Adipocyte (in vitro differentiated cells): ENCODE results near the gene RAB20.
A peak's percentile ranks its signal among the peaks of the same experiment; 100 is the strongest.

Experiments
- DNase-seq: peaks from one replicate; pipeline ENCODE4 v3.0.0-alpha.2; 2015; ENCODE audit warnings: low read depth
- H3K27me3 ChIP-seq: replicated peaks from 2 replicates; pipeline ENCODE4 v1.7.0; 2013; ENCODE audit warnings: mild to moderate bottlenecking, low read length, moderate library complexity; ENCODE audit not compliant: control insufficient read depth, insufficient read depth
- H3K36me3 ChIP-seq: 2 replicates; pipeline ENCODE4 v1.7.0; 2013; ENCODE audit warnings: low read length, mild to moderate bottlenecking, moderate library complexity; ENCODE audit not compliant: control insufficient read depth, insufficient read depth, severe bottlenecking
- H3K4me1 ChIP-seq: 2 replicates; pipeline ENCODE4 v1.7.0; 2013; ENCODE audit warnings: mild to moderate bottlenecking, low read length, moderate library complexity; ENCODE audit not compliant: control insufficient read depth, insufficient read depth
- H3K4me3 ChIP-seq: 2 replicates; pipeline ENCODE4 v1.7.0; 2013; ENCODE audit warnings: mild to moderate bottlenecking, low read length, moderate library complexity
- H3K9ac ChIP-seq: 2 replicates; pipeline ENCODE4 v1.7.0; 2013; ENCODE audit warnings: mild to moderate bottlenecking, low read length, moderate library complexity
- H3K9me3 ChIP-seq: 2 replicates; pipeline ENCODE4 v1.7.0; 2013; ENCODE audit warnings: mild to moderate bottlenecking, low read length, moderate library complexity; ENCODE audit not compliant: control insufficient read depth

The RAB20 gene

DNA sequence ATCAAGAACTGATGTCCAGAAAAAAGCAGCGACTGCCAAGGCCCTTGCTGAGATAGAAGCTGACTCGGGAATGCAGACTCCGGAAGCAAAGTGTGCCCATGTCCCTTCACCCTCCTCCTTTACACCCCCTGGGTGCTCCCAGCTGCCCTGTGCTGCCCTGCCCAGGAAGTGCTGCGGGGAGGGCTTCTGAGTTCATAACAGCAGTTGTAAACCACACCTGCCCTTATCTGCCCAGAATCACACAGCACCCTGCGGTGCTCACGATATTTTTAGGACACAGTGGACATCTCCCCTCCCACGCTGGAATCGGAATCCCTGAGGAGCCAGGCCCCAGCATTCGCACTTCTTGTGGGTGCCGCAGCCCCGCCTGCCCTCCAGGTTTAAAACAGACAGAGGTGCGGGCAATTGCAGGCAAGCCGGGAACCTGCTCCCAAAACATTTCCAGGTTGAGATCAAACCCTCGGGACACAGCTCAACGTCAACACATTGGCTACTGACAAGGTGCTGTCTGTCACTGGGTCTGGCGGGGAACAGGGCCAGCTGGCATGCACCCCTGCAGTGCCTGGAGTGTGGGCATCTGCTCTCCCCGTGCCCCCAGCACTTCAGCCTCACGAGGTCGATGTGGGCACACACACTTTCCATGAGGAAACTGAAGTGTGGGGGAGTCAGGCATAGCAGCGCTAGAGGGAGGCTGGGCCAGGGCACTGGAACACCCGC, 36.8 kb downstream of the RAB20 start:
- Histone ChIP-seq H3K4me1 (peaks cover 53% of the 10 kb centered on the region), H3K27me3 (no peaks in the 10 kb centered on the region), H3K9me3 (no peaks in the 10 kb centered on the region), H3K9ac (no peak overlapping the region), H3K36me3 (peaks cover 13% of the 10 kb centered on the region), H3K4me3 (no peak overlapping the region)
- DNase-seq = no peak

DNA sequence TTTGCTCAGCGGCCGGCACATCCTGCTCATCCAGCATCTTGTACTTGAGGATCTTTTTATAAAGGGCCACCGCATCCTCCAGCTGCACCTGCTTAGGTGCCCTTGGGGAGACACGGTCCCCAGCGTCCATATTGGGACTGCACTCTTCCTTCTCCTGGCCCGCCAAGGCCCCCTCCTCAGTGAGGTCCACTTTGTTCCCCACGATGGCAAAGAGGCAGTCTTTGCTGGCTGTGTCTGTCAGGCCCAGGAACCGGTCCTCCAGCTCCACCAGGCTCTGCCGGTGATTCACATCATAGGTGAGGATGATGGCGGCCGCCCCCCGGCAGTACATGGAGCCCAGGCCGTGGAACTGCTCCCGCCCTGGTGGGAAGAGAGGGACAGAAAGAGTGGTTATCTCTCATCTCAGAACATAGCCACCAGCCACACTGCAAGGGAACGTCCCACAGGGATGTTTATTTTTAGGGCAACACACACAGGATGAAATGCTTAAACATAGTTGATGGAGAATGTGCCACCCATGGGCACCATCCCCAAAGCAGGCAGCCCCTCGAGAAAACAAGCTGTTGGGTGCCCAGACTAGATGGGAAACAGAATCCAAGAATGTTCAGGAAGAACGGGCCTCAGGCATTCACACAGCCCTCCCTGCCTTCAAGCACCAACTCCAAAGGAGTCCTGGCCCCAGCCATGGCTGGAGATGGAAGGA, 37.5 kb downstream of the RAB20 start:
- peaks cover 47% of the 10 kb centered on the region for H3K4me1 ChIP-seq
- DNase-seq = no peak
- no peak overlapping the region for H3K9ac ChIP-seq
- no peaks in the 10 kb centered on the region for H3K27me3 ChIP-seq
- H3K36me3 ChIP-seq = peaks cover 20% of the 10 kb centered on the region
- no peak overlapping the region for H3K4me3 ChIP-seq
- no peaks in the 10 kb centered on the region for H3K9me3 ChIP-seq

DNA sequence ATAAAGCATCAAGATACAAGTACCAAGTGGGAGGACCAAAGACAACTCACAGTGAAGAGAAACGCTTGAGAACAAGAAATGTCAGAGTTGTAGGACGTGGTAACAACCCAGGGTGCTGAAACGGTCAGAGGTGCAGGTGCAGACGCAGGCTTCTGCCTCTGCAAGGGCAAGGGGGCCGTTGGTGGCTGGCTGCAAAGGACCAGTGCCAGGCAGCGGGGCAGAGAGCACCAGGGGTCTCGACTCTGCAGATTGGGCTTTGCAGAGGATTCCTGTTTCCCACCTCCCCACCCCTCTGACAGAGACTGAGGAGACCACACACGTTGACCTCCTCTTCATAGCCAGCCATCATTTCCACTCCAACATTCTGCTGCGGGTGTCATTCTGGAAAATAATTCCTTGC, 38.3 kb downstream of the RAB20 start:
- Histone ChIP-seq H3K36me3 (peaks cover 24% of the 10 kb centered on the region), H3K27me3 (no peaks in the 10 kb centered on the region), H3K4me1 (peaks cover 42% of the 10 kb centered on the region), H3K9me3 (no peaks in the 10 kb centered on the region), H3K9ac (no peak overlapping the region), H3K4me3 (no peak overlapping the region)
- DNase-seq = no peak

DNA sequence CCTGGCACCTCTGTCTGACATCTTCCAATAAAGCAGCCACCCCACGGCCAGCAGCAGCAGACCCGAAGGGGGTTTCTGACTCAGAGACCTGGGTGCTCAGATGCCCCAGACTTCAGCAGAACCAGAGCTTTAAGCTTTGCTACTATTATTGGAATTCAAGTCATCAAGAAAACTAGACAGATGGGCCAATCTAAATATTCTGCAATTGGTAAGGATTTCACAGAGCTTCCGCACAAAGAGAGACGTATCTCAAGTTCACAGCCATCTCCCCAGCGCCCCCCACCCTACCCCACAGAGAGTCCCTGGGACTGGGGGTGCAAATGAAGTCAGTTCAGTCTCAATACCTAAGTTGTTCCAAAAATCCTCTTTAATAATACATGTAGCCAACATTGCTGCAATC, 38.8 kb downstream of the RAB20 start:
- H3K27me3 ChIP-seq = no peaks in the 10 kb centered on the region

DNA sequence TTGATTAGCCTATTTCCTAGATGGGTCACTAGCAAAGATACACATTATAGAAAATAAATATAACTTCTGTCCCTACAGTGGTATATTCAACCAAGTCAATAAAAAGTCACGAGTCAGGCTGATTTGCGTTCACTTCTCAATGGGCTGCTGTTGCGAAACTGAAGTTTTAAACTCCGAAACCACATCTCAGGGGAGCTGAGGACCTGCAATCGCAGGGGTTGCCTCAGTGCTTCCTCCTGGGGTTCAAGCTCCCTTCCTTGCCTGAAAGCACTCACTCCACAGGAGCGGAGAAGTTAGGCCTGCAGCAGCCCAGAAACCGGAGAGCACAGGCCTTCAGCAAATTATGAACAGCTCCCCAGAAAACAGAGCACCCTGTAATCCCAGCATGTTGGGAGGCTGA, 39.6 kb downstream of the RAB20 start:
- Histone ChIP-seq H3K9ac (peak overlapping the region; percentile 57), H3K9me3 (no peaks in the 10 kb centered on the region), H3K36me3 (peaks cover 24% of the 10 kb centered on the region), H3K27me3 (no peaks in the 10 kb centered on the region), H3K4me3 (no peak overlapping the region), H3K4me1 (peaks cover 40% of the 10 kb centered on the region)
- DNase-seq = no peak

More for the DNA sequence above, 38.8 kb downstream of the RAB20 start:
- Histone ChIP-seq H3K4me3 (no peak overlapping the region), H3K9me3 (no peaks in the 10 kb centered on the region), H3K9ac (peak overlapping the region; percentile 57), H3K4me1 (peaks cover 42% of the 10 kb centered on the region), H3K36me3 (peaks cover 24% of the 10 kb centered on the region)
- DNase-seq = no peak

DNA sequence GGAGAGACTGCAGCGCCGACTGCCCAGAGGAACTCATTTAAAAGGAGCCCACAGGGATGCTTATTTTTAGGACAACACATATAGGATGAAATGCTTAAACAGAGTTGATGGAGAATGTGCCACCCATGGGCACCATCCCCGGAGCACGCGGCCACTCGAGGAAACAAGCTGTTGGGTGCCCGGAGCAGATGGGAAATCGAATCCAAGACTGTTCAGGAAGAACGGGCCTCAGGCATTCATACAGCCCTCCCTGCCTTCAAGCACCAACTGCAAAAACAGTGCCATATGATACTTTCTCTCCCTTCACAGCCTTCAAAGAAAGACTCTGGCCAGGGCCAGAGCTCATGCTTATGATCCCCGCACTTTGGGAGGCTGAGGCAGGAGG, 40.2 kb downstream of the RAB20 start:
- DNase-seq = no peak

DNA sequence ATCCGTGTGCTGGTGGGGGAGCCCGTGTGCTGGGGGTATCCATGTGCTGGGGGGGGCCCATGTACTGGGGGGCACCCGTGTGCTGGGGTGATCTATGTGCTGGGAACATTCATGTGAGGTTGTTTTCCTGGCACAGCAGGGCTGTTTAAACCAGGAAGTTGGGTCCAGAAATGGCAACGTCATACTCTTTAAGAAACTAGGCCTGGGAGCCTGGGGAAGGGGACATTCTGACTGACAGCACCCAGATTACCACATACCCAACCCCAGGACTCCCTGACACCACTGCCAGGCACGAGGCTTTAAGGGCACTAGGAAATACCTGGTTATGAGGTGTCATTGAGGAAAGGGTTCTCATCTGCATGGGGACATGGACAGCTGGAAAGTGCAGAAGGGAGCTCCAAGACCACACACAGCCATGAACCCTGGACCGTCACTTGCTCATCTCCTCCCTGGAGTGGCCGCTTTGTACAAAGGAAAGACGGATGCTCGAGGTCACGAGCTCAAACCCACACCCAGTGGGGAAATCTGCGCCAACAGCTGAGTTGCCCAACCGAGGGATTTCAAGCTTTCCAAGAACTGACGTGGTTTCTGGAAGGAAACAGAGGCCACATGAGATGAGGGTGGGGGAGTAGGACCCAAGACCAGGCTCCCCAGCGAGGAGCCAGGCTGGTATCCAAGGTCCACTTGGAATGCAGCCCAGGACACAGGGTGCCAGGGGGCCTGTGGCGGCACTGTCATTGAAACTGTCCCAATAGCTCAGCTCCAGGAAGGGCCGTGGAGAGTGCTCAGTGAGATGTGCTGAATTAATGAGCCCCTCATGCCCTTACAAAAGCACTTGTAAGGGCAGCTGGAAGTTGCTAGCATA, 40.9 kb downstream of the RAB20 start:
- Histone ChIP-seq H3K9ac (peak overlapping the region; percentile 57), H3K27me3 (no peaks in the 10 kb centered on the region)

More for the DNA sequence above, 40.2 kb downstream of the RAB20 start:
- Histone ChIP-seq H3K9me3 (no peaks in the 10 kb centered on the region), H3K27me3 (no peaks in the 10 kb centered on the region), H3K9ac (peak overlapping the region; percentile 57), H3K4me3 (no peak overlapping the region), H3K36me3 (peaks cover 24% of the 10 kb centered on the region), H3K4me1 (peaks cover 40% of the 10 kb centered on the region)

DNA sequence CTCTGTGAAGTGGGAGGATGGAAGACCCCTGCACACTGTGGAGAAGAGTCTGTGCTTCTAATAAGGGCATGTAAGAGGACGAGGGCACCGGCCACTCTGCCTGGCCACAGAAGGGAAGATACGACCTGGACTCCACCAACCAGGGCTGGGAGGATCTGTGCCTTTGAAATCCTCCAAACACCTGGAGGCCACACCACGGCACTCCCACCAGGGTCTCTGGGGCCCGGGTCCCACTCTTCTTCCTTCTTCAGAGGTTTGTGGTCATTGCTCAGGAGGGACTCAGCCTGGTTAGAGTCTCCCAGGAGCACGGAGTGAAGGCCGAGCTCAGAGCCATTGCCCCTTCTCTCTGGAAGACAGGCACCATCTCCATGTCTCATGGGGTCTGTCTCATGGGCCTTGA, 42.0 kb downstream of the RAB20 start:
- Histone ChIP-seq H3K4me3 (no peak overlapping the region), H3K36me3 (peaks cover 33% of the 10 kb centered on the region), H3K4me1 (peaks cover 40% of the 10 kb centered on the region), H3K9me3 (no peaks in the 10 kb centered on the region), H3K9ac (no peak overlapping the region), H3K27me3 (no peaks in the 10 kb centered on the region)
- no peak for DNase-seq

More for the DNA sequence above, 40.9 kb downstream of the RAB20 start:
- H3K36me3 ChIP-seq = peaks cover 24% of the 10 kb centered on the region
- H3K9me3 ChIP-seq = no peaks in the 10 kb centered on the region
- peaks cover 40% of the 10 kb centered on the region for H3K4me1 ChIP-seq
- DNase-seq = no peak
- H3K4me3 ChIP-seq = peak overlapping the region; percentile 28

DNA sequence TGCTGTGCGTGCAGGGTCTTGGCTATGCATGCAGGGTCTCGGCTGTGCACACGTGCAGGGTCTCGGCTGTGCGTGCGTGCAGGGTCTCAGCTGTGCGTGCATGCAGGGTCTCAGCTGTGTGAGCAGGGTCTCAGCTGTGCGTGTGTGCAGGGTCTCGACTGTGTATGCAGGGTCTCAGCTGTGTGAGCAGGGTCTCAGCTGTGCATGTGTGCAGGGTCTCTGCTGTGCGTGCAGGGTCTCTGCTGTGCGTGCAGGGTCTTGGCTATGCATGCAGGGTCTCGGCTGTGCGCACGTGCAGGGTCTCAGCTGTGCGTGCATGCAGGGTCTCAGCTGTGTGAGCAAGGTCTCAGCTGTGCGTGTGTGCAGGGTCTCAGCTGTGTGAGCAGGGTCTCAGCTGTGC, 42.5 kb downstream of the RAB20 start:
- Histone ChIP-seq H3K9me3 (no peaks in the 10 kb centered on the region), H3K36me3 (peaks cover 38% of the 10 kb centered on the region), H3K4me3 (no peak overlapping the region), H3K27me3 (no peaks in the 10 kb centered on the region), H3K4me1 (peaks cover 40% of the 10 kb centered on the region), H3K9ac (no peak overlapping the region)
- DNase-seq = no peak

DNA sequence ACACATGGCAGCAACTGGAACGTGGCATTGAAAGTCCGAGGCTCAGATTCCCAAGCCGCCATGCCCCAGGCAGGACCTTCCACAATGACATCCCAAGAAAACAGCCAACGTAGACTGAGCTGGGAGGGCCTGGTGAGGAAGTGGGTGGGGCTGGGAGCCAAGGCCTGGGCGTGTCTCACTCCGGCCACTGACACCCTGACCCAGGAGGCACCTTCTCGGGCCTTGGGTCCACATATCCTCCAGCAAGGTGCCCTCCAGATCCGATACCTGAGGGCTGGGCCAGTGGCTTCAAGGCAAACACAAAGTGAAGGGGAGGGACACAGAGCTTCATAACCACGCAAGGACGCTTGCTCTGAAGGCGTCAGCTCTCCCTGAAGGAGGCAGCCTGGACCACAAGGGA, 43.0 kb downstream of the RAB20 start:
- no peak overlapping the region for H3K9ac ChIP-seq
- no peaks in the 10 kb centered on the region for H3K9me3 ChIP-seq
- H3K36me3 ChIP-seq = peaks cover 40% of the 10 kb centered on the region
- peaks cover 40% of the 10 kb centered on the region for H3K4me1 ChIP-seq
- no peak overlapping the region for H3K4me3 ChIP-seq
- H3K27me3 ChIP-seq = no peaks in the 10 kb centered on the region
- no peak for DNase-seq

DNA sequence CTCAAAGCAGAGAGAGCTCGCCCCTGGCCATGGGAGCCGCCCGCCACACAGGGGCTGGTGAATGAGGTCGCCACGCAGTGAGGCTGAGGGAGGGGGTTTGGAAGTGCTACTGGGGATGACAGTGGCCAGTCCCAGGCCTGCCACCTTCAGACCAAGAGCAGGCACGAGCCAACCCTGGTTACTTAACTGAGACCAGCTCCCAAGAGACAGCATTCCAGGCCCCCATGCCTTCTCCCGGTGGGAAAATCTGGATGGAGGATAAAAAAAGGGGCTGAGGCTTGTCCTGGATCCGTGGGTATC, 43.3 kb downstream of the RAB20 start:
- no peak overlapping the region for H3K9ac ChIP-seq
- H3K36me3 ChIP-seq = peaks cover 39% of the 10 kb centered on the region

More for the DNA sequence above, 43.3 kb downstream of the RAB20 start:
- H3K4me1 ChIP-seq = peaks cover 40% of the 10 kb centered on the region
- H3K27me3 ChIP-seq = no peaks in the 10 kb centered on the region
- no peaks in the 10 kb centered on the region for H3K9me3 ChIP-seq
- no peak for DNase-seq
- no peak overlapping the region for H3K4me3 ChIP-seq
